GM21717 (cell line): ENCODE results near the gene RNU6-9.

ENCODE experiments used
- ATAC-seq: cut with Tn5 transposase; IDR thresholded peaks from one replicate; pipeline ENCODE4 v1.9.1; 2021; ENCODE audit warnings: mild to moderate bottlenecking, moderate library complexity; ENCODE audit not compliant: unreplicated experiment

Gene RNU6-9

GRCh38 chr19:931860-932647 lies 38.8 kb downstream of the RNU6-9 start:
- ATAC-seq, result no peak

GRCh38 chr19:932648-933552 lies 39.6 kb downstream of the RNU6-9 start:
- no peak for ATAC-seq

- ATAC-seq, result no peak
These were observed 40.2 kb downstream of the RNU6-9 start for GRCh38 chr19:933553-933882.

- ATAC-seq, result no peak
These were observed 41.0 kb downstream of the RNU6-9 start for GRCh38 chr19:934197-934840.

- no peak for ATAC-seq
These were observed 41.7 kb downstream of the RNU6-9 start for GRCh38 chr19:934865-935479.

- no peak for ATAC-seq
These were observed 42.9 kb downstream of the RNU6-9 start for GRCh38 chr19:936175-936546.

- no peak for ATAC-seq
These were observed 44.0 kb downstream of the RNU6-9 start for GRCh38 chr19:937259-937694.

- no peak for ATAC-seq
These were observed 45.1 kb downstream of the RNU6-9 start for GRCh38 chr19:938233-938923.

- no peak for ATAC-seq
These were observed 46.2 kb downstream of the RNU6-9 start for GRCh38 chr19:939439-939838.

- ATAC-seq, result no peak
These were observed 46.6 kb downstream of the RNU6-9 start for GRCh38 chr19:939922-940321.

GRCh38 chr19:940591-941291 lies 47.5 kb downstream of the RNU6-9 start:
- no peak for ATAC-seq

- ATAC-seq, result no peak
These were observed 48.2 kb downstream of the RNU6-9 start for GRCh38 chr19:941292-942132.

- ATAC-seq, result no peak
These were observed 48.9 kb downstream of the RNU6-9 start for GRCh38 chr19:942133-942645.
